NCI-H146 (cell line): ENCODE data around the gene RPL22L1.
"Not testable (repeated sequence)": the region's sequence is repeated elsewhere in the genome, so short reads cannot be mapped to it uniquely, and the experiment has no call there.

Source experiments
- DNase-seq: peaks from one replicate; lab custom pipeline; 2025; lab: John Stamatoyannopoulos, UW

RPL22L1 gene

GRCh38 chr3:170877311-170877710, 7.3 kb upstream of the RPL22L1 start:
- DNase-seq, result not testable (repeated sequence)

GRCh38 chr3:170876537-170876936, 6.5 kb upstream of the RPL22L1 start:
- no peak for DNase-seq

DNA sequence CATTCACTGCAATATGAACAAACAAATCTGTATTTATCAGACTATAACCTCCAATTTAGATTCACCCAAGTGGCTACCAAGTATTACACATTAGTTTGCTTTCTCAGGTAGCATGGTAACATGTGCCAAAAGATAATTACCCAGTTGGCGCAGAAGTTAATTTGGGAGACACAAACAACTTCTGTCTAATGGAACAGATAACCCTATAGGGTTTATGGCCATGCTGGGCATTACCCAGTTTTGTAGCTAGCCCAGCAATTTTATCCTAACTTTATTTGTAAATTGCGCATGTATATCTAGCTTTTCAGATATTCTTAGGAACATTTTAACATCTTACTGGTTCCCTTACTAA, 780 bp downstream of the RPL22L1 start:
- DNase-seq, result no peak

- DNase-seq, result no peak
These were observed 1.3 kb downstream of the RPL22L1 start for GRCh38 chr3:170868577-170869238.

DNA sequence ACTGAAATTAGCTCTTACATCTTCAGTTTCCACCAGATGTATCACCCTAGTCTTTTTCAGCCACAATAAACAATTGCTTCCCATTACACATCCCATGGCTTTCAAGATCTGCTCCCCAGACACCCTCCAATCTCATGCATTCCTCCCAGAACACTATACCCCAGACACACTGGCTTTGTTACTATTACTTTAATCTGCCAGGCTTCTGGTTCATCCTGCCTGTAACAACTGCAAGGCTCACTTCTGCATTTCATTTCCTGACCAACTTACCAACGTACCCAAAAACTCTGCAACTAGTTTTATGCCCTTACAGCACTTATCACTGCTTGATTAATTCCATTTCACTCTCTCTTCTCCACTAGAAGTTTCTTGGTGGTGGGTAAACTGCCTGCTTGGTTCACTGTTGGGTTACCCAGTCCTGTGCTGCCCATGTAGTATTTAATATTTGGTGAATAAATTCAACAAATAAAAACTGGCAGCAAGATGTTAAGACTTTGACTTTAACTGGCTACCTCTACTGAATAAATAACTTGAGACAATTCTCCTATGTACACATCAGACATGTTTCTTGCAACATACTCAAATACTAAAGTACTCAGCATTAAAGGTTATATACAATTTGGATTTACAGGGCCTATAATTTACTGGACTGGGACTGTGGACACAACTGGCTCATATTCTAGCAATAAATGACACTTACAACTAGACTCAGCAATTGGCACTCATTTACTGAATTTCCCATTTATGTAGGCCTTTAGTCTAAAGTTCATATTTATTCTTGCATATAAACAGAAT, 2.7 kb downstream of the RPL22L1 start:
- no peak for DNase-seq

GRCh38 chr3:170866499-170866898, 3.5 kb downstream of the RPL22L1 start:
- DNase-seq, result no peak

DNA sequence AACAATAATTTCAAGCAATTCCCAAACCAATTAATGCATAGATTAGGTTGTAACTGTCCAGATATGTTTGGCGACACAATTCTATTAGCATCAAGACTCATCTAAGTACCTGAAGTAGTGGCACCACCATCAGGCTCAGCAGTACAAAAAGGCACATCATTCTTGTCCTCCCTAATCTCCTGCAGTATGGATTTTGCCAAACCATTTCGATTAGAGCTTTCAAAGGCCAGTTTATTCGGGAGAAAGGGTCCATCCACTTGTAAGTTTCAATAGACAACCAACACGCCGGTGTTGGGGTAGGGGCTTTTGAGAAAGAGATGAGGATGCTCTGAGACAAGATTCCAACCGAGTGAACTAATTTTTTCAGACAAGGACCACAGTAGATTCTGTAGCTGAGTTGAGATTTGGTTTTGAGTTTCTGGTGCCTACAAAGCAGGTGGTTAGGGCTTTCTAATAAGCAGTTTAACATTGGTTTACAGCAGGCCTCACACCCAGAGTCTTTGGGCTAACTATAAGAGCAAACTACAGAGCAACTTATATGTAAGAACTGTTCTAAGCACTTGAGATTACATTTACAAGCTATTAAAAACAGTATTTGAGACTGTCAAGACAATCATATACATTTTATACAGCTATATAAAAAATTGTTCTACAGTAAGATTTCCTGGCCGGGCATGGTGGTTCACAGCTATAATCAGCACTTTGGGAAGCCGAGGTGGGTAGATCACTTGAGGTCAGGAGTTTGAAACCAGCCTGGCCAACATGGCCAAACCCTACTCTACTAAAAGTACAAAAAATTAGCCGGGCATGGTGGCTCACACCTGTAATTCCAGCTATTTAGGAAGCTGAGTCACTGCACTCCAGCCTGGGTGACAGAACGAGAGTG, 4.5 kb downstream of the RPL22L1 start:
- DNase-seq, result no peak

GRCh38 chr3:170864525-170865208, 5.3 kb downstream of the RPL22L1 start:
- no peak for DNase-seq

DNA sequence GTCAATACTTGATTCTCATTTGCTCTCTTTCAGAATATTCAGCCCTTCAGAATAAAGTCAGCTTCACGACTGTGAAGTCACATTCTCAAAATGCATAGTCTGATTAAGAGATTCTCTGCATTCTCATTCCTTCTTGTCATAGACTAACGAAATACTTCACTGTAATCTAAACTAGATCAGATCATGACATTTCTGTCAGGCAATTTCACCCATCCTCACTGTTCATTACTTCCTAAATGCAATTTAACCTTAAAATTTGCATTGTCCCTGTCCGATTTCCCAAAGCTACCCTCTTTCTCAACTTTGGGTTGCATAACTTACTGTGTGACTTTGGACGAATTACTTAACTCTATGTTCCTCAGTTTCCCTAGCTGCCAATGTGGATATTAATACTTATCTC, 6.2 kb downstream of the RPL22L1 start:
- no peak for DNase-seq

DNA sequence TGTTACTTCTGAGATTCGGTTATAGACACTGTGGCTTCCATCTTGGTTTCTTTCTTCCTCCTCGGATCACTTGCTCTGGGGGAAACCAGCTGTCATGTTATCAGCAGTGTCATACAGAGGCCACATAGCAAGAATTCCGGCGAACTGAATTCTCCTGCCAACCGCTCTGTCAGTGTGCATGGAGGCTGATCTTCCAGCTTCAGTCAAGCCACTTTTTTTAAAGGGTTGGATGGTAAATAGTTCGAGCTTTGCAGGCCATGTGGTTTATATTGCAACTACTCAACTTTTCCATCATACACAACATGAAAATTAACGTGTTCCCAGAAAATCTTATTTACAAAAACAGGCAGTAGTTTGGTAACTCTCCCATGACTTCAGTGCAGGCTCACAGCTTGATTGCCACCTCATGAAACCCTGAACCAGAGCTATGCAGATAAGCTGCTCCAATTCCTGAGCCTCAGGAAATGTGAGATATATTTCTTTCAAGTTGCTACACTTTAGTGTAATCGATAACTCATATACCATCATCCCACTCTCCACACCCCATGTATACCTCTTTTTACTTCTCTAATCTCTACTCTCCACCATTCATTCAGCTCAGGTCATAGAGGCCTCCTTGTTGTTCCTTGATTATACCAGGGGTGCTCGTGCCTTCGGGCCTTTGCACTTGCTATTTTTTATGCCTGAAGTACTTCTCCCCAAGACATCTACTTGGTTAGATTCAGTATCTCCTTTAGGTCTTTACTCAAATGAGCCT, 7.2 kb downstream of the RPL22L1 start:
- DNase-seq, result no peak

GRCh38 chr3:170858599-170858998, 11.4 kb downstream of the RPL22L1 start:
- no peak for DNase-seq

GRCh38 chr3:170852324-170852723, 17.7 kb downstream of the RPL22L1 start:
- no peak for DNase-seq

DNA sequence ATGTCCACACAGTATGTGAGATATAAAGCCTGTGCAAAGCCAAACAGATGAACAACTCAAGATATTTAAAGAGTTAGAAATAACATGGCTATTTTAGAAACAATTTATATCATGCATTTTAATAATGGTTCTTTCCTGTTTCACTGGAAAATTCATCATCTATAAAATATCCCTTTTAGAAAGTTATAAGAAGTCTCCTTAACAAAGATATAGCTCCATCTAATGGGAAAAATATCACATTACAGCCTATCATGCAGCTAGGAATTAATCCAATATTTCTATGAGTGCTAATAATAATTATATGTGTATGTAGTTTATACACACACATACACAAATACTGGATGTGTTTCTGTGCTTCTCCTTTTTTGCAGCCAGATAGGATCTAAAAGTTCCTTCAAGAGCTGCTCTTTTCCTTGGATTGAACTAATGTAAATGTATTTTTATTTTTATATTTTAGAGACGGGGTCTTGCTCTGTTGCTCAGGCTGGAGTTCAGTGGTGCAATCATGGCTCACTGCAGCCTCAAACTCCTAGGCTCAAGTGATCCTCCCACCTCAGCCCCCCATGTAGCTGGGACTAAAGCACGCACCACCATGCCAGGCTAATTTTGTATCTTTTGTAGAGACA, 21.6 kb downstream of the RPL22L1 start:
- DNase-seq, result no peak

GRCh38 chr3:170844377-170844776, 25.6 kb downstream of the RPL22L1 start:
- no peak for DNase-seq

DNA sequence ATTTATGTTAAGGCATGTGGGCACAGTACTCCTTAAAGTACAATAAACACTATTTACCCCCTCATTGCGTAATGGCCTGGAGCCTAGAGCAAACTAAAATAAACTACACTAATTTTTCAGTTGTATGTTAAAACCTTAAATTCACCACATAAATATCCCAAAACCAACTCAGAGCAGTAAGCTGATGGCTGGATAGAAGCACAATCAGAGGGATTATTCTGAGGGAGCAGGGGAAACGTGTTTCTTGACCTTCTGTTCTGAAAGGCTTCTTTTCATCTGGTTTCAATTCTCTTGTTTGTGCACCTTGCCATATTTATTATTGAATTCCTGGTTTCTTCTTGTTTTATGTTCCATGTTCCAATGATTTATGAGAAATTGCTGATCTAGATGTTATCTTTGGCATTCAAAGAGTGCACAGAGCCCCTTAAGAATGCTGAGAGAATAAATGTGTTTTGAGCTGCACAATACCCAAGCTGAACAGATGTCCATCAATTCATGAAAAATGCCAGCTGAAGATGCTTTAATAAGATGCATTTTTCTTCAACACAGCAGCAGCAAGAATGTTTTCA, 29.6 kb downstream of the RPL22L1 start:
- DNase-seq, result no peak

- no peak for DNase-seq
These were observed 30.4 kb downstream of the RPL22L1 start for GRCh38 chr3:170839518-170840100.

GRCh38 chr3:170836491-170836890, 33.5 kb downstream of the RPL22L1 start:
- no peak for DNase-seq

- DNase-seq, result peak; percentile 9
These were observed 34.7 kb downstream of the RPL22L1 start for GRCh38 chr3:170835336-170835735.

DNA sequence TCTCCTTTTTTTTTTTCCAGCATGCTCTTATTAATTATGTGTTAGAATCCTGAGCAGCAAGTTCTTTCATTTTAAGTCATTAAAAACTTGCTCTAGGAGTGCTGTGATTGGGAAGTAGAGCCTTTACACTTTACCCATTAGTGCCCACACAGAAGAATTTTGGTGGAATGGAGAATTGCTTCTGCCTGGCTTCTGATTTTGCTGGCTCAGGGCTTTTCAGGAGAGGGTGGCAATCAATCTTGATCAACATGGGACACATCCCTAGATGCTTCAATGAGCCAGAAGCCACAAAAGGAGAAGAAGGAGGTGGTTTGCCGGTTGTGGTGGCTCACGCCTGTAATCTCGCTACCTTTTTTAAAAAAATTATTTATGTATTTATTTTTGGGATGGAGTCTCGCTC, 39.4 kb downstream of the RPL22L1 start:
- DNase-seq, result no peak
